HUDEP-2 (cell line): ENCODE results near the gene CBL.
A peak's percentile ranks its signal among the peaks of the same experiment; 100 is the strongest.

Experiments
- DNase-seq, 76 experiments: peaks; one replicate each; lab custom pipeline; 2025; ENCODE audit not compliant: unreplicated experiment in 76 of 76; lab: John Stamatoyannopoulos, UW

The CBL gene

DNA sequence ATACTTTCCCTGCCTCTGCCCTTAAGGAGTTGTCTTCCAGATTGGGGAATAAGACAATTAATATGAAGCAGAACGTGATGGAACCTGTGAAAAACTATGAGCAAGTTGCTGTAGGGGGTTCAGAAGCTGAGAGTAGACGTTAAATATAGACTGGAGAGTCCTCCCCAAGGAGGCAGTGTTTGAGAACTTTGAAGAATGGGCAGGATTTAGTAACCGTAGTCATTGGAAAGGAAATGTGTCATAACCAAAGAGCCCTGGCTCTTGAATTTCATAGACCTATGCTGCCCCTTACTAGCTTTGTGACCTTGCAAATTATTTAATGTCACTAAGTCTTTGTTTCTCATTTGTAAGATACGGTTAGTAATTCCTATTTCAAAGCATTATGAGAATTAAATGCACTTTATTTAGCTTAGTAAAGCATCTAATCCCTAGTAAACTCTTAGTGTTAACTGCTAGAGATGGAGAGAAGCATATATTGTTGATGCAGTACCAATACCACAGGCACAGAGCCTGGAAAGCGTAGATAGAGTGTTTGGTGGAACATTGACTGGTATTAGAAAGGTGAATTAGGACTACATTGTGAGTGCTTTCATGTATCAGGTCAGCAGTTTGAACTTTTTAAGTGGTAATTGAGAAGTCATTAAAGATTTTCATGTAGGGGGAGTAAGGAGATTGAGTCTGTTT, 56.7 kb downstream of the CBL start:
- no peak for DNase-seq

GRCh38 chr11:119263352-119263940, 57.3 kb downstream of the CBL start:
- DNase-seq, result no peak

DNA sequence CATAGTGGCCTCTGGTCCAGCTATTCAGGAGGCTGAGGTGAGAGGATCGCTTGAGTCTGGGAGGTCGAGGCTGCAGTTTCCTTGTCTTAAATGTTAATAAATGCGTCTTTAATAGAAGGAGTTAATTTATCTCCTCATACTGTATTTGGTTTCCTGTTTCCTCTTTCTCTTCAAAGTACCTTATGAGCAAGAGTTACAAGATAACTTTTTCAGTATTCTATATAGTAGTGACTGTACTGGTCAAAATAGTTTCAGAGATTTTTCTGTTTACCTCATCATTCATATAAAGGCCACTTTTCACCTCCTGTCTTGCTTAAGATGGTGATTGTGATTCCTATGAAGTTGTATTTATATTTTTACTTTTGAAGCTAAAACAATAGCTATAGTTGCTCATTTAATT, 59.9 kb downstream of the CBL start:
- DNase-seq, result no peak

GRCh38 chr11:119266517-119267255, 60.5 kb downstream of the CBL start:
- no peak for DNase-seq

GRCh38 chr11:119267645-119268044, 61.5 kb downstream of the CBL start:
- DNase-seq, result no peak

DNA sequence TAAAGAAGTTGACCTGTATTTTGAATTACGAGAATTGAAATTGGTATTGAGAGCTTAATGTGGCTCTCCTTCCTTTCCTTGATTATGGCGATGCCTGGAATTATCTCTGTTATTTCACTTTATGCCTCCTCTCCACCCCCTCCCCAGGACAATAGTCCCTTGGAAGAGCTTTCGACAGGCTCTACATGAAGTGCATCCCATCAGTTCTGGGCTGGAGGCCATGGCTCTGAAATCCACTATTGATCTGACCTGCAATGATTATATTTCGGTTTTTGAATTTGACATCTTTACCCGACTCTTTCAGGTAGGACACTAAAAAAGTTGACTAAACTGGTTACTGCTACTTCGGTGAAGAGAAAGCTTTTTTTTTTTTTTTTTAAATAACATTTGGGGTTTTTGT, 67.6 kb downstream of the CBL start:
- DNase-seq, result no peak

DNA sequence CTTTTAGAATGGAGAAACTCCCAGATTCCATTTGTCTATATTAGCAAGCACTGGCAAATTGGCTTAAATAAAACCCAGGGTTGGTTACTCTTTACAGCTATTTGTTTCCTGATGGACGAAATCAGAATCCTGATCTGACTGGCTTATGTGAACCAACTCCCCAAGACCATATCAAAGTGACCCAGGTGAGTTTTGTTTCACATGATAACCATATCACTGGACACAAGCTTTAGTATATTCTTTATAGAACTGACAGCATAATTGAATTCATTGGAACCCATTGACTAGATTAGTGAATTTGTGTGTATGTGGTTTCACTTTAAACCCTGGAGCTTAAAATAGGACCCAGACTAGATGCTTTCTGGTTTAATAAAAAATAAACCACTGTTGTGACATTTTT, 71.5 kb downstream of the CBL start:
- peak in 1 of 76 experiments; percentile 10 for DNase-seq

DNA sequence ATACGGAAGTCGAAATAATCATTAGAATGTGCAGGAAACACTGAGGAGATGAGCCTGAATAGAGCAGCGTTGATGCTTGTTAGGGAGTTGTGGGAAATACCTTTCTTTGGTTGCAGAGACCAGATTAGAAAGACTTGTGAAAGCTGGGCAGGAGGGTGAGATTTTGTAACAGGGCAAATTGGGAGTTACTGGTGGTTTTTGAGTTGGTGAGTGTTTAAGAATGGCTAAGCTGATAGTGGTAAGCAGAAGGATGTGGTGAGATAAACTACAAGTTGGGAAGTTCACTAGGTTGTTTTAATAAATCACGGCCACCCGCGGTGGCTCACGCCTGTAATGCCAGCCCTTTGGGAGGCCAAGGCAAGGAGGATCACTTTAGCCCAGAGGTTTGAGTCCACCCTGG, 76.4 kb downstream of the CBL start:
- no peak for DNase-seq

DNA sequence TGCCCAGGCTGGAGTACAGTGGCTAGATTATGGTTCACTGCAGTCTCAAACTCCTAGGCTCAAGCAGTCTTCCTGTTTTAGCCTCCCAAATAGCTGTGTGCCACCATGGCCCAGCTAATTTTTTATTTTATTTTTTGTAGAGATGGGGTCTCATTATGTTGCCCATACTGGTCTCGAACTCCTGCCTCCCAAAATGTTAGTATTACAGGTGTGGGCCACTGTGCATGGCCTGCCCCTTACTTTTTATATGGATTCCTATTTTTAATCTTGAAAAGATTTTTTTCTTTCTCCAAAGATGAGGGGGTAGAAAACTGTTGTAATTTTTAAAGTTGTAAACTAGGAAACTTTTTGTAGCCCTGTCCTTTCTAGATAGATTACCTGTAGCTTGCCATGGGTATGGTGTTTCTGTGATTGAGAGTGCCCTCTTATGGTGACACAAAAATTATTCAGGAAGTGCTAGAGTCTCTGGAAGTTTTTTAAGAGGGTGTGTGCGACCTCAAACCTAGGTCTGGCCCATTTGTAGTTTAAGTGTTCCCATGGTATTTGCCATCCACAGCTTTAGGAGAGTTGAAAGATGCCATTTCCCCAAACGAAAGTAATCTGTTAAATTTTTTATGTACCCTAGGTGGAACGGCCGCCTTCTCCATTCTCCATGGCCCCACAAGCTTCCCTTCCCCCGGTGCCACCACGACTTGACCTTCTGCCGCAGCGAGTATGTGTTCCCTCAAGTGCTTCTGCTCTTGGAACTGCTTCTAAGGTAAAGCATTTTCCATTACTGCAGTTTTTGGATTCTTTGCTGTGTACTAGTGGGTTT, 78.4 kb downstream of the CBL start:
- DNase-seq, result peak in 18 of 76 experiments; percentile 4 to 31 (median 15)

GRCh38 chr11:119285431-119285830, 79.3 kb downstream of the CBL start:
- DNase-seq, result no peak

- DNase-seq, result no peak
Measured at GRCh38 chr11:119288219-119288618, 82.1 kb downstream of the CBL start.

- no peak for DNase-seq
Measured at GRCh38 chr11:119290894-119291497, 84.9 kb downstream of the CBL start.

DNA sequence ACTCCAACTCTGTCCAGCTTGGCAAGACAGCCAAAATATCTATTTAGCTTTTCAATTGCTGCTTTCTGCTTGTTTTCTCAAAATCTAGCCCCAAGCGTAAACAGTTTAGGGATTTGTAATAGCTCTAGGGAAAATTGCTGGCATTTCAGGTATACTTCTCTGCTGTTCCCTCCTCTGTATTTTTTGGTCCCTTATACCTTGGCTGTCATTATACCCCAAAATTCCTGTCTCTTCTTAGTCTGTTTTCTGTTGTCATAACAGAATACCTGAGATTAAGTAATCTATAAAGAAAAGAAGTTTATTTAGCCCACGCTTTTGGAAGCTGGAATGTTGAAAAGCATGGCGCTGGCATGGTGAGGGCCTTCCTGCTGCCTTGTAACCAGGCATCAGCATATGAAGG, 87.3 kb downstream of the CBL start:
- no peak for DNase-seq

GRCh38 chr11:119295178-119295577, 89.0 kb downstream of the CBL start:
- DNase-seq, result no peak

- DNase-seq, result no peak
Measured at GRCh38 chr11:119297938-119298337, 91.8 kb downstream of the CBL start.

GRCh38 chr11:119298726-119299125, 92.6 kb downstream of the CBL start:
- no peak for DNase-seq

DNA sequence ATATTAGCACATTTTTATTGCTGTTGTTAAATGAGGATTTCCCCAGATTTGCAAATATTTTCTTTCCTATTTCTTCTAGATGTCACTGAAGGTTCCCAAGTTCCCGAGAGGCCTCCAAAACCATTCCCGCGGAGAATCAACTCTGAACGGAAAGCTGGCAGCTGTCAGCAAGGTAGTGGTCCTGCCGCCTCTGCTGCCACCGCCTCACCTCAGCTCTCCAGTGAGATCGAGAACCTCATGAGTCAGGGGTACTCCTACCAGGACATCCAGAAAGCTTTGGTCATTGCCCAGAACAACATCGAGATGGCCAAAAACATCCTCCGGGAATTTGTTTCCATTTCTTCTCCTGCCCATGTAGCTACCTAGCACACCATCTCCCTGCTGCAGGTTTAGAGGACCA, 93.3 kb downstream of the CBL start:
- no peak for DNase-seq

GRCh38 chr11:119300198-119300964, 94.2 kb downstream of the CBL start:
- no peak for DNase-seq

GRCh38 chr11:119303227-119303718, 97.1 kb downstream of the CBL start:
- no peak for DNase-seq
